OCI-LY7 (cell line): Measurements from ENCODE around the gene CEP89.

Source experiments
- CTCF ChIP-seq: fragments of 200-600 bp; sonication (generic); conservative IDR thresholded peaks from 2 replicates; pipeline ENCODE4 v1.5.1; 2014; ENCODE audit warnings: mild to moderate bottlenecking, antibody characterized with exemption, low read length, moderate library complexity, mixed read lengths
- EZH2phosphoT487 ChIP-seq: fragments of 200-600 bp; sonication (generic); IDR thresholded peaks from 2 replicates; pipeline ENCODE4 v1.6.1; 2018; ENCODE audit warnings: low read depth, borderline replicate concordance, mild to moderate bottlenecking, mixed run types, antibody characterized with exemption, low read length, moderate library complexity, mixed read lengths

GRCh38 chr19:32890841-32891240 lies 80.9 kb downstream of the CEP89 start:
- no peak for TF ChIP-seq CTCF
- TF ChIP-seq EZH2phosphoT487 = no peak
